HepG2 (cell line): ENCODE data around the gene H3-3A. TPM values are rescaled to one million over a fixed set of nuclear protein-coding genes. Genes with fewer than 3 reads are reported as not detected.

Experiments
- ATAC-seq: fragments of 200-7000 bp; cut with Tn5 transposase; 3 replicates; pipeline ENCODE4 v1.9.1; 2020; ENCODE audit warnings: mild to moderate bottlenecking, moderate library complexity
- Bru-seq: library from RNA; stranded (reverse); fragments of 400-500 nt; gene quantifications from one replicate; lab custom pipeline; 2021; lab: Mats Ljungman, UMichigan
- BruChase-seq, 2 experiments: library from RNA; stranded (reverse); fragments of 400-500 nt; gene quantifications; one replicate each; lab custom pipeline; 2021; lab: Mats Ljungman, UMichigan
- BruUV-seq: library from RNA; stranded (reverse); fragments of 400-500 nt; replicated peaks from 2 replicates; lab custom pipeline; 2021; lab: Mats Ljungman, UMichigan
- CTCF ChIA-PET: fragments of 300-600 bp; formaldehyde crosslinking; extraction: SDS; loops from one replicate; lab custom pipeline; 2021; ENCODE audit warnings: low total read pairs, inconsistent platforms, low intra/inter-chr PET ratio; lab: Yijun Ruan, JAX
- POLR2A ChIA-PET: fragments of 350-600 bp; sonication (Branson Sonifier 250); formaldehyde crosslinking; loops from one replicate; lab custom pipeline; 2020; ENCODE audit warnings: antibody characterized with exemption, inconsistent platforms; lab: Yijun Ruan, JAX
- DNase-seq: peaks from one replicate; pipeline ENCODE4 v3.0.0-alpha.2; 2015; ENCODE audit warnings: low spot score
- FAIRE-seq: peaks from 3 replicates; lab custom pipeline; 2011; peaks lifted over from hg19 to GRCh38; lab: Jason Lieb, UNC
- H2AFZ ChIP-seq: one replicate; pipeline ENCODE4 v1.6.1; 2011; ENCODE audit warnings: low read length, inconsistent platforms
- H3K27ac ChIP-seq: fragments of 300-600 bp; 3 replicates; pipeline ENCODE4 v1.8.0; 2011; ENCODE audit warnings: mixed run types, mild to moderate bottlenecking, mixed read lengths, low read length, inconsistent platforms; ENCODE audit not compliant: insufficient read depth; ENCODE audit errors: extremely low read length
- H3K27me3 ChIP-seq, 2 experiments: fragments of 200-600 bp in 1 of 2; 2 replicates in 1 of 2; 3 replicates in 1 of 2; pipeline versions ENCODE4 v1.6.0 to v1.8.0; 2011; ENCODE audit warnings: low read length in 2 of 2, mild to moderate bottlenecking in 2 of 2, moderate library complexity in 2 of 2, inconsistent platforms in 1 of 2; ENCODE audit not compliant: insufficient read depth in 2 of 2, control insufficient read depth in 1 of 2
- H3K36me3 ChIP-seq, 2 experiments: fragments of 200-600 bp in 1 of 2; replicated peaks in 1 of 2; 2 replicates in 1 of 2; 3 replicates in 1 of 2; pipeline versions ENCODE4 v1.5.1 to v1.8.0; 2011; ENCODE audit warnings: low read length in 2 of 2, inconsistent platforms in 1 of 2; ENCODE audit not compliant: insufficient read depth in 2 of 2, control insufficient read depth in 1 of 2
- H3K4me1 ChIP-seq: 2 replicates; pipeline ENCODE4 v1.5.1; 2012; ENCODE audit warnings: low read length, inconsistent platforms; ENCODE audit not compliant: insufficient read depth
- H3K4me2 ChIP-seq: 2 replicates; pipeline ENCODE4 v1.6.0; 2011; ENCODE audit warnings: low read depth, low read length, inconsistent platforms
- H3K4me3 ChIP-seq, 3 experiments: fragments of 200-600 bp in 1 of 3; sonication (generic), shearing (Covaris generic) in 1 of 3; replicated peaks in 1 of 3; 2 replicates each; pipeline ENCODE4 v1.5.1; 2011 to 2016; ENCODE audit warnings: low read length in 3 of 3, inconsistent platforms in 2 of 3, low read depth in 2 of 3, mild to moderate bottlenecking in 2 of 3, control low read depth in 1 of 3, mixed read lengths in 1 of 3; ENCODE audit not compliant: insufficient read depth in 1 of 3
- H3K79me2 ChIP-seq: one replicate; pipeline ENCODE4 v1.6.1; 2011; ENCODE audit warnings: low read length, inconsistent platforms; ENCODE audit not compliant: insufficient read depth
- H3K9ac ChIP-seq: 2 replicates; pipeline ENCODE4 v1.6.0; 2011; ENCODE audit warnings: mild to moderate bottlenecking, low read depth, low read length, inconsistent platforms; ENCODE audit not compliant: insufficient read depth
- H3K9me3 ChIP-seq: 2 replicates; pipeline ENCODE4 v1.5.1; 2012; ENCODE audit warnings: mild to moderate bottlenecking, low read length
- H4K20me1 ChIP-seq: 2 replicates; pipeline ENCODE4 v1.6.0; 2011; ENCODE audit warnings: inconsistent platforms, mild to moderate bottlenecking, low read length, moderate library complexity; ENCODE audit not compliant: insufficient read depth
- BHLHE40 ChIP-seq: IDR thresholded peaks from 2 replicates; pipeline ENCODE4 v1.6.1; 2011; ENCODE audit warnings: low read length, improper control_type of control experiment
- CEBPG ChIP-seq: IDR thresholded peaks from 2 replicates; pipeline ENCODE4 v1.6.1; 2016
- CHD4 ChIP-seq: fragments of 200-600 bp; sonication (generic); IDR thresholded peaks from 2 replicates; pipeline ENCODE4 v1.7.0; 2017; ENCODE audit warnings: mild to moderate bottlenecking, low read length, borderline replicate concordance
- CREB1 ChIP-seq, 2 experiments: fragments of 450-650 bp in 1 of 2; IDR thresholded peaks; 2 replicates each; pipeline ENCODE4 v1.6.1; 2016 to 2017; ENCODE audit warnings: control low read depth in 1 of 2, mild to moderate bottlenecking in 1 of 2, missing compliant biosample characterization in 1 of 2, missing genetic modification characterization in 1 of 2
- FOXC1 ChIP-seq: sonication (generic); formaldehyde crosslinking; IDR thresholded peaks from 2 replicates; pipeline ENCODE4 v1.8.0; 2022; ENCODE audit warnings: mild to moderate bottlenecking, missing genetic modification reagents, borderline replicate concordance
- KLF6 ChIP-seq: IDR thresholded peaks from 2 replicates; pipeline ENCODE4 v1.8.0; 2016; ENCODE audit warnings: missing biosample characterization, missing genetic modification reagents
- KLF9 ChIP-seq: IDR thresholded peaks from 2 replicates; pipeline ENCODE4 v1.6.1; 2016; ENCODE audit warnings: low read depth
- NFIC ChIP-seq: IDR thresholded peaks from 2 replicates; pipeline ENCODE4 v1.6.1; 2012; ENCODE audit warnings: mild to moderate bottlenecking, low read length, inconsistent platforms
- NFYB ChIP-seq: sonication (generic); formaldehyde crosslinking; IDR thresholded peaks from 2 replicates; pipeline ENCODE4 v1.4.0; 2020; ENCODE audit warnings: missing genetic modification reagents
- PCBP2 ChIP-seq: fragments of 200-400 bp; formaldehyde crosslinking; optimal IDR thresholded peaks from 2 replicates; pipeline ENCODE3; 2018; ENCODE audit warnings: low read length, low read depth; ENCODE audit not compliant: poor library complexity, severe bottlenecking
- SCMH1 ChIP-seq: sonication (generic); formaldehyde crosslinking; IDR thresholded peaks from 2 replicates; pipeline ENCODE4 v1.9.0; 2021; ENCODE audit warnings: missing genetic modification reagents, mild to moderate bottlenecking, borderline replicate concordance
- SMAD1 ChIP-seq: sonication (generic); formaldehyde crosslinking; IDR thresholded peaks from 2 replicates; pipeline ENCODE4 v1.4.0; 2020; ENCODE audit warnings: missing genetic modification reagents, low read depth, mild to moderate bottlenecking, borderline replicate concordance
- SNAPC5 ChIP-seq: sonication (generic); formaldehyde crosslinking; IDR thresholded peaks from 2 replicates; pipeline ENCODE4 v1.8.1; 2023; ENCODE audit warnings: mild to moderate bottlenecking, missing genetic modification reagents, borderline replicate concordance
- ZNF180 ChIP-seq: sonication (generic); formaldehyde crosslinking; IDR thresholded peaks from 2 replicates; pipeline ENCODE4 v1.4.0; 2020; ENCODE audit warnings: low read depth, missing genetic modification reagents, borderline replicate concordance
- ZNF883 ChIP-seq: sonication (generic); formaldehyde crosslinking; IDR thresholded peaks from 2 replicates; pipeline ENCODE4 v1.5.1; 2020; ENCODE audit warnings: mild to moderate bottlenecking, missing genetic modification reagents; ENCODE audit errors: not compliant biosample characterization
- ZSCAN22 ChIP-seq: sonication (generic); formaldehyde crosslinking; IDR thresholded peaks from 2 replicates; pipeline ENCODE4 v1.4.0; 2020; ENCODE audit warnings: mild to moderate bottlenecking, missing genetic modification reagents
- WGBS: methylation state at CpG from one replicate; pipeline ENCODE4 v1.1.6; 2017; ENCODE audit warnings: low lambda C conversion rate; 5-methylcytosine and 5-hydroxymethylcytosine counted together
- in situ Hi-C: cut with HindIII; loops from 2 replicates; pipeline ENCODE4 v1.10.0; 2017; ENCODE audit warnings: low pct_unique_long_range_greater_than_20kb; ENCODE audit not compliant: extremely low pct_ligation_motif_present
- intact Hi-C: fragments of 100-400 bp; cut with micrococcal nuclease; formaldehyde crosslinking; loops from one replicate; pipeline ENCODE4 v1.10.0; 2022; ENCODE audit not compliant: unreplicated experiment
- long read RNA-seq, 2 experiments: library from RNA in 1 of 2; library from polyadenylated mRNA in 1 of 2; stranded (forward) in 1 of 2; unstranded in 1 of 2; transcript quantifications; one replicate each; pipeline ENCODE4 v2.0.0, GENCODE V29; 2019 to 2022
- polyA minus RNA-seq, 3 experiments: library from RNA; depleted of rRNA, polyadenylated mRNA; stranded (reverse); fragments of >200 nt; gene quantifications; 2 replicates each; pipeline ENCODE4 v1.2.3, GENCODE V29; 2011; ENCODE audit warnings: low replicate concordance in 1 of 3
- polyA plus RNA-seq, 8 experiments: library from polyadenylated mRNA; depleted of rRNA in 3 of 8; stranded (reverse) in 7 of 8; unstranded in 1 of 8; fragments of >200 nt; fragmentation: Illumina TruSeq in 4 of 8; extraction: Trizol in 4 of 8; gene quantifications; 2 replicates each; pipeline versions ENCODE4 v1.2.1 to v1.2.3, GENCODE V29; 2011 to 2016; ENCODE audit warnings: low read depth in 4 of 8, missing spikeins in 1 of 8, mixed read lengths in 1 of 8; ENCODE audit not compliant: insufficient read depth in 1 of 8
- total RNA-seq, 5 experiments: library from RNA; depleted of rRNA; stranded (reverse); fragments of >200 nt; fragmentation: Illumina TruSeq; extraction: Trizol; gene quantifications; 2 replicates each; pipeline ENCODE4 v1.2.3, GENCODE V29; 2016; ENCODE audit warnings: low read depth in 1 of 5
- TF ChIP-seq, protein P1 (sequence below): sonication (generic); formaldehyde crosslinking; IDR thresholded peaks from 2 replicates; pipeline ENCODE4 v1.8.1; 2023; ENCODE audit warnings: mild to moderate bottlenecking, missing genetic modification reagents

The H3-3A gene
- total RNA-seq (2016; rRNA removed; fragmentation: Illumina TruSeq; extraction: Trizol) (221 and 312 TPM in 2 replicates), polyA plus RNA-seq (2011; rRNA removed) (244 and 320 TPM in 2 replicates), polyA minus RNA-seq (2011; rRNA and poly(A)+ RNA removed; ENCODE audit: low replicate concordance) (36.8 and 90.2 TPM in 2 replicates), Bru-seq, nascent RNA (percentile 96 among the genes with signal in this experiment), BruChase-seq, experiment 1, labeled RNA remaining after a 6-hour chase (percentile 96 among the genes with signal in this experiment), BruChase-seq, experiment 2, labeled RNA remaining after a 2-hour chase (percentile 91 among the genes with signal in this experiment)
- 48.7 and 49.7 TPM in 2 replicates for total RNA-seq (2016; cell fraction: cytosol; rRNA removed; fragmentation: Illumina TruSeq; extraction: Trizol; ENCODE audit: low read depth)
- 221 and 332 TPM in 2 replicates for total RNA-seq (2016; cell fraction: insoluble cytoplasmic fraction; rRNA removed; fragmentation: Illumina TruSeq; extraction: Trizol)
- total RNA-seq (2016; cell fraction: membrane; rRNA removed; fragmentation: Illumina TruSeq; extraction: Trizol) = 115 and 120 TPM in 2 replicates
- 113 and 117 TPM in 2 replicates for total RNA-seq (2016; cell fraction: nucleus; rRNA removed; fragmentation: Illumina TruSeq; extraction: Trizol)
- polyA plus RNA-seq (2011; cell fraction: cytosol; rRNA removed) = 305 and 322 TPM in 2 replicates
- polyA plus RNA-seq (2011; cell fraction: nucleus; rRNA removed) = 46.1 and 49.0 TPM in 2 replicates
- 222 and 335 TPM in 2 replicates for polyA plus RNA-seq (2012)
- 115 and 127 TPM in 2 replicates for polyA plus RNA-seq (2016; cell fraction: cytosol; fragmentation: Illumina TruSeq; extraction: Trizol; ENCODE audit: low read depth)
- 671 and 752 TPM in 2 replicates for polyA plus RNA-seq (2016; cell fraction: insoluble cytoplasmic fraction; fragmentation: Illumina TruSeq; extraction: Trizol; ENCODE audit: low read depth)
- 212 and 224 TPM in 2 replicates for polyA plus RNA-seq (2016; cell fraction: membrane; fragmentation: Illumina TruSeq; extraction: Trizol; ENCODE audit: low read depth)
- polyA plus RNA-seq (2016; cell fraction: nucleus; fragmentation: Illumina TruSeq; extraction: Trizol; ENCODE audit: insufficient read depth, low read depth) = 301 and 310 TPM in 2 replicates
- 57.0 and 59.4 TPM in 2 replicates for polyA minus RNA-seq (2011; cell fraction: cytosol; rRNA and poly(A)+ RNA removed)
- 29.9 and 35.4 TPM in 2 replicates for polyA minus RNA-seq (2011; cell fraction: nucleus; rRNA and poly(A)+ RNA removed)
- long read RNA-seq, experiment 1, transcript H3F3A-203 (4 exons, 1,088 nt) = major isoform, 316 of 336 reads
- long read RNA-seq, experiment 1, partial matches to known transcripts = 1 of 336 reads
- long read RNA-seq, experiment 1, other reads (novel, unspliced or antisense) = 15 of 336 reads
- long read RNA-seq, experiment 2, partial matches to known transcripts = 1 of 32 reads
- long read RNA-seq, experiment 2, other reads (novel, unspliced or antisense) = 27 of 32 reads

GRCh38 chr1:226062558-226063223 is at the start of gene H3-3A:
Gene H3-3A, plus strand, starts transcription at chr1:226062716. Its CDS starts 1,636 bp downstream, at chr1:226064352.
- peak; percentile 87 for DNase-seq
- TF ChIP-seq KLF6 (no peak), KLF9 (CRISPR knock-in tag) (no peak), SMAD1 (CRISPR knock-in tag) (no peak), CHD4 (no peak), CEBPG (no peak), SCMH1 (CRISPR knock-in tag) (no peak), NFIC (no peak), ZSCAN22 (CRISPR knock-in tag) (no peak), NFYB (CRISPR knock-in tag) (peak; percentile 73), SNAPC5 (CRISPR knock-in tag) (no peak), ZNF883 (CRISPR knock-in tag) (no peak), CREB1 (IDR thresholded peaks at IDR 0.05) (no peak), CREB1 (CRISPR knock-in tag; IDR thresholded peaks at IDR 0.05) (no peak), FOXC1 (CRISPR knock-in tag) (peak; percentile 22; the same call in 1 of the 2 replicates), PCBP2 (no peak), ZNF180 (CRISPR knock-in tag) (no peak), BHLHE40 (0 out of 2 replicates have a peak, but pooled peaks have one; percentile 5)
- TF ChIP-seq, protein P1, sequence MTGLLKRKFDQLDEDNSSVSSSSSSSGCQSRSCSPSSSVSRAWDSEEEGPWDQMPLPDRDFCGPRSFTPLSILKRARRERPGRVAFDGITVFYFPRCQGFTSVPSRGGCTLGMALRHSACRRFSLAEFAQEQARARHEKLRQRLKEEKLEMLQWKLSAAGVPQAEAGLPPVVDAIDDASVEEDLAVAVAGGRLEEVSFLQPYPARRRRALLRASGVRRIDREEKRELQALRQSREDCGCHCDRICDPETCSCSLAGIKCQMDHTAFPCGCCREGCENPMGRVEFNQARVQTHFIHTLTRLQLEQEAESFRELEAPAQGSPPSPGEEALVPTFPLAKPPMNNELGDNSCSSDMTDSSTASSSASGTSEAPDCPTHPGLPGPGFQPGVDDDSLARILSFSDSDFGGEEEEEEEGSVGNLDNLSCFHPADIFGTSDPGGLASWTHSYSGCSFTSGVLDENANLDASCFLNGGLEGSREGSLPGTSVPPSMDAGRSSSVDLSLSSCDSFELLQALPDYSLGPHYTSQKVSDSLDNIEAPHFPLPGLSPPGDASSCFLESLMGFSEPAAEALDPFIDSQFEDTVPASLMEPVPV (CRISPR knock-in tag) = no peak

More at GRCh38 chr1:226062558-226063223, at the start of gene H3-3A:
- intact Hi-C loops (loop anchor here (2.0 to 5.0 kb wide), 2 partner anchors 35 to 64 kb away; partner anchors contain the start of gene SDE2), in situ Hi-C loops (no loop called here)
- peak within 1 kb of the TSS; percentile 92 to 97 (median 95) for H3K4me3 ChIP-seq
- ATAC-seq = peak; percentile 81
- no TSS peak for BruUV-seq
- no peaks in the 10 kb centered on the region; a peak in 1 of 5 replicates for H3K27me3 ChIP-seq
- peak within 1 kb of the TSS; percentile 99 for H3K27ac ChIP-seq
- ChIA-PET POLR2A (interaction anchor here (0.5 to 3.9 kb wide), 36 partner anchors 9 to 638 kb away, joined by 3 to 45 read pairs (median 5); partner anchors contain the start of genes LBR, PARP1, PYCR2 and SDE2), CTCF (interaction anchor here (3.3 kb wide), 1 partner anchor 58 kb away, joined by 32 read pairs; no protein-coding TSS in a partner anchor)
- WGBS = 2% methylated on average over 21 of the region's 78 CpGs
- FAIRE-seq = no peak
- H4K20me1 ChIP-seq = peaks cover 43% of the 10 kb centered on the region
- peaks cover 39% of the 10 kb centered on the region for H3K4me1 ChIP-seq
- no peaks in the 10 kb centered on the region for H3K9me3 ChIP-seq
- peaks cover 4 to 24% of the 10 kb centered on the region in 2 experiments; a peak in 4 of 5 replicates for H3K36me3 ChIP-seq
- H3K79me2 ChIP-seq = peaks cover 50% of the 10 kb centered on the region
- no peak within 1 kb of the TSS for H2AFZ ChIP-seq
- peak within 1 kb of the TSS; percentile 97 for H3K9ac ChIP-seq
- peak within 1 kb of the TSS; percentile 97 for H3K4me2 ChIP-seq
